ENCODE measurements around the gene IL25. TPM values are rescaled to one million over a fixed set of nuclear protein-coding genes. Genes with fewer than 3 reads are reported as not detected.

IL25 gene
- total RNA-seq, 6 donors from 2014 or later = not detected

- Histone ChIP-seq H3K36me3 (peaks cover 0 to 5% (median 0%) of the 10 kb centered on the region in 4 donors), H3K27me3 (peaks cover 0 to 12% (median 1%) of the 10 kb centered on the region in 4 donors), H3K9me3 (no peaks in the 10 kb centered on the region), H3K27ac (no peak overlapping the region), H3K4me3 (no peak overlapping the region), H3K4me1 (peaks cover 6 to 22% (median 17%) of the 10 kb centered on the region in 4 donors)
- no peak for ATAC-seq (ENCODE audit: low FRiP score in 2 of 2)
- WGBS, 2 donors = 78 to 82% methylated on average over 6 of the region's 6 CpGs
- TF ChIP-seq, protein P1, sequence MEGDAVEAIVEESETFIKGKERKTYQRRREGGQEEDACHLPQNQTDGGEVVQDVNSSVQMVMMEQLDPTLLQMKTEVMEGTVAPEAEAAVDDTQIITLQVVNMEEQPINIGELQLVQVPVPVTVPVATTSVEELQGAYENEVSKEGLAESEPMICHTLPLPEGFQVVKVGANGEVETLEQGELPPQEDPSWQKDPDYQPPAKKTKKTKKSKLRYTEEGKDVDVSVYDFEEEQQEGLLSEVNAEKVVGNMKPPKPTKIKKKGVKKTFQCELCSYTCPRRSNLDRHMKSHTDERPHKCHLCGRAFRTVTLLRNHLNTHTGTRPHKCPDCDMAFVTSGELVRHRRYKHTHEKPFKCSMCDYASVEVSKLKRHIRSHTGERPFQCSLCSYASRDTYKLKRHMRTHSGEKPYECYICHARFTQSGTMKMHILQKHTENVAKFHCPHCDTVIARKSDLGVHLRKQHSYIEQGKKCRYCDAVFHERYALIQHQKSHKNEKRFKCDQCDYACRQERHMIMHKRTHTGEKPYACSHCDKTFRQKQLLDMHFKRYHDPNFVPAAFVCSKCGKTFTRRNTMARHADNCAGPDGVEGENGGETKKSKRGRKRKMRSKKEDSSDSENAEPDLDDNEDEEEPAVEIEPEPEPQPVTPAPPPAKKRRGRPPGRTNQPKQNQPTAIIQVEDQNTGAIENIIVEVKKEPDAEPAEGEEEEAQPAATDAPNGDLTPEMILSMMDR (IDR thresholded peaks at IDR 0.05) = no peak
- TF ChIP-seq POLR2AphosphoS5 (IDR thresholded peaks at IDR 0.05) (no peak), POLR2A (IDR thresholded peaks at IDR 0.05) (no peak)
- DNase-seq = no peak
Measured at GRCh38 chr14:23354990-23355389, 17.6 kb upstream of the IL25 start.

- Histone ChIP-seq H3K36me3 (peaks cover 0 to 5% (median 0%) of the 10 kb centered on the region in 4 donors), H3K27me3 (peaks cover 0 to 12% (median 1%) of the 10 kb centered on the region in 4 donors), H3K9me3 (no peaks in the 10 kb centered on the region), H3K4me1 (peaks cover 6 to 22% (median 17%) of the 10 kb centered on the region in 4 donors), H3K27ac (no peak overlapping the region), H3K4me3 (no peak overlapping the region)
- ATAC-seq (ENCODE audit: low FRiP score in 2 of 2) (no peak), DNase-seq (no peak)
- TF ChIP-seq, protein P1 (IDR thresholded peaks at IDR 0.05) = no peak
- no peak for TF ChIP-seq EP300 (IDR thresholded peaks at IDR 0.05)
- TF ChIP-seq POLR2AphosphoS5 (IDR thresholded peaks at IDR 0.05) = no peak
- no peak for TF ChIP-seq POLR2A (IDR thresholded peaks at IDR 0.05)
- WGBS, 2 donors = 86 to 93% methylated on average over 6 of the region's 6 CpGs
Measured at GRCh38 chr14:23355871-23356435, 16.7 kb upstream of the IL25 start.

DNA sequence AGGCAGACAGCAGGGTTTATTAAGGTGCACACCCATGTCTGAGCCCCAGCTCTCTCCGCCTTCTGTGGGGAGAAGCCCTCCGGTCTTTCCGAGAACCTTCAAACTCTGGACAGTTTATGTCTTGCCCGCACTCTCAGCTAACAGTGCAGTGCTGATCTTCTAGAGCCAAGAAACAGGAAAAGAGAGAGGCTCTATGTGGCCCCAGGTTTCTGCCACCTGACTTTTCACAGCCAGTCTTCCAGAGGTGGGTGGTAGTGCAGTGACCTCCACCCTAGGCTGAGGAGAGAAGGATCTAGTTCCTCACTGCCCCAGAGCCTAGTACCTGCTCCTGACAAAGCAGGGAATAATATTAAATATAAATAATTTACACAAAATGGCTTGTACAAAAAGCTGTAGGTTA lies 15.9 kb upstream of the IL25 start:
- Histone ChIP-seq H3K9me3 (no peaks in the 10 kb centered on the region), H3K4me3 (no peak overlapping the region), H3K36me3 (peaks cover 0 to 5% (median 0%) of the 10 kb centered on the region in 4 donors), H3K27me3 (peaks cover 0 to 12% (median 1%) of the 10 kb centered on the region in 4 donors), H3K4me1 (peaks cover 3 to 18% (median 14%) of the 10 kb centered on the region in 4 donors), H3K27ac (no peak overlapping the region)
- DNase-seq (no peak), ATAC-seq (ENCODE audit: low FRiP score in 2 of 2) (no peak)
- no peak for TF ChIP-seq POLR2A (IDR thresholded peaks at IDR 0.05)
- TF ChIP-seq POLR2AphosphoS5 (IDR thresholded peaks at IDR 0.05) = no peak
- no peak for TF ChIP-seq EP300 (IDR thresholded peaks at IDR 0.05)
- TF ChIP-seq, protein P1 (IDR thresholded peaks at IDR 0.05) = no peak
- WGBS, 2 donors = 92 to 96% methylated on average over 4 of the region's 4 CpGs

DNA sequence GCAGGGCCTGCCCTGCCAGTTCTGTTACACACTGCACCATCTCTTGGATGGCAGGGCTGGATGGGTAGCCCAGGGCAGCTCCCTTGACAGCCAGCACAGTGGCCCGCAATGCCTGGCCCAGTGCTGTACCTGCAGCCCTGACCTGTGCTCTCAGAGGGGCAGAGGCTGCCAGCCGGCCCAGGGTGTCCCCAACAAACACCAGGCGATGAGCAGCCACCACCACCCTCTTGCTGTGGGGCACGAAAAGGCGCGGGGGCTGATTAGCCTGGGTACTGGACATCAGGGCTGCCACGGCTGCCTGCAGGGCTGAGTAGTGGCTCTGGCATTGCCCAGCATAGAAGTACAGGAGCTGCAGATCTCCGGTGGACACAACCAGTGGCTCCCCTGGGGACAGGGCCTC lies 15.3 kb upstream of the IL25 start:
- 83 to 84% methylated on average over 3 to 4 of the region's 8 CpGs for WGBS, 2 donors
- Histone ChIP-seq H3K4me3 (no peak overlapping the region), H3K36me3 (peaks cover 0 to 5% (median 0%) of the 10 kb centered on the region in 4 donors), H3K4me1 (peaks cover 0 to 12% (median 8%) of the 10 kb centered on the region in 4 donors), H3K9me3 (no peaks in the 10 kb centered on the region), H3K27me3 (peaks cover 0 to 6% (median 0%) of the 10 kb centered on the region in 4 donors), H3K27ac (no peak overlapping the region)
- DNase-seq (peak in 1 of 2 donors; percentile 62), ATAC-seq (ENCODE audit: low FRiP score in 2 of 2) (no peak)
- TF ChIP-seq EP300 (IDR thresholded peaks at IDR 0.05) = no peak
- no peak for TF ChIP-seq POLR2A (IDR thresholded peaks at IDR 0.05)
- no peak for TF ChIP-seq POLR2AphosphoS5 (IDR thresholded peaks at IDR 0.05)
- TF ChIP-seq, protein P1 (IDR thresholded peaks at IDR 0.05) = no peak

GRCh38 chr14:23358042-23358441 lies 14.6 kb upstream of the IL25 start:
- 78 to 80% methylated on average over 3 of the region's 3 CpGs for WGBS, 2 donors
- H3K27ac ChIP-seq = no peak overlapping the region

More at GRCh38 chr14:23358042-23358441, 14.6 kb upstream of the IL25 start:
- no peak for DNase-seq
- H3K9me3 ChIP-seq = no peaks in the 10 kb centered on the region
- no peaks in the 10 kb centered on the region for H3K27me3 ChIP-seq
- H3K4me3 ChIP-seq = no peak overlapping the region
- TF ChIP-seq EP300 (IDR thresholded peaks at IDR 0.05) (no peak), POLR2A (IDR thresholded peaks at IDR 0.05) (no peak), POLR2AphosphoS5 (IDR thresholded peaks at IDR 0.05) (no peak)
- TF ChIP-seq, protein P1 (IDR thresholded peaks at IDR 0.05) = no peak
- H3K4me1 ChIP-seq = peaks cover 0 to 5% (median 1%) of the 10 kb centered on the region in 4 donors
- H3K36me3 ChIP-seq = peaks cover 0 to 5% (median 0%) of the 10 kb centered on the region in 4 donors
- ATAC-seq (ENCODE audit: low FRiP score in 2 of 2) = no peak

Measured in upper lobe of left lung (tissue), 6 donors.